NCI-H1436 treated with DMSO at 0.1 percent for 48 hours (cell line): ENCODE data around the gene GGPS1.
"Not testable (repeated sequence)": the region's sequence is repeated elsewhere in the genome, so short reads cannot be mapped to it uniquely, and the experiment has no call there.

Experiments used
- DNase-seq: peaks from one replicate; lab custom pipeline; 2025; lab: John Stamatoyannopoulos, UW

GGPS1 gene

GRCh38 chr1:235328271-235329138 lies at the start of gene GGPS1:
TSS of gene GGPS1 (plus strand) at chr1:235328570. CDS start at chr1:235335265, 6,695 bp downstream.
- peak; percentile 100 for DNase-seq

- DNase-seq, result no peak
Observed at GRCh38 chr1:235278915-235279292, 49.5 kb upstream of the GGPS1 start.

- DNase-seq, result no peak
Observed at GRCh38 chr1:235279694-235280093, 48.7 kb upstream of the GGPS1 start.

- DNase-seq, result no peak
Observed at GRCh38 chr1:235280467-235280866, 47.9 kb upstream of the GGPS1 start.

GRCh38 chr1:235283636-235284035 lies 44.7 kb upstream of the GGPS1 start:
- not testable (repeated sequence) for DNase-seq

- no peak for DNase-seq
Observed at GRCh38 chr1:235284231-235284769, 44.1 kb upstream of the GGPS1 start.

GRCh38 chr1:235286667-235287066 lies 41.7 kb upstream of the GGPS1 start:
- DNase-seq, result no peak

- DNase-seq, result no peak
Observed at GRCh38 chr1:235287208-235287882, 41.0 kb upstream of the GGPS1 start.

- no peak for DNase-seq
Observed at GRCh38 chr1:235289859-235290739, 38.3 kb upstream of the GGPS1 start.

GRCh38 chr1:235290740-235291502 lies 37.4 kb upstream of the GGPS1 start:
- DNase-seq, result no peak

GRCh38 chr1:235291599-235292091 lies 36.7 kb upstream of the GGPS1 start:
- DNase-seq, result no peak

- no peak for DNase-seq
Observed at GRCh38 chr1:235292790-235293189, 35.6 kb upstream of the GGPS1 start.

GRCh38 chr1:235293322-235293942 lies 34.9 kb upstream of the GGPS1 start:
- DNase-seq, result no peak

GRCh38 chr1:235295902-235296350 lies 32.4 kb upstream of the GGPS1 start:
- no peak for DNase-seq

GRCh38 chr1:235296729-235297128 lies 31.6 kb upstream of the GGPS1 start:
- DNase-seq, result no peak

GRCh38 chr1:235297579-235297978 lies 30.8 kb upstream of the GGPS1 start:
- no peak for DNase-seq

- no peak for DNase-seq
Observed at GRCh38 chr1:235298758-235299157, 29.6 kb upstream of the GGPS1 start.

- no peak for DNase-seq
Observed at GRCh38 chr1:235299169-235299858, 29.1 kb upstream of the GGPS1 start.

- no peak for DNase-seq
Observed at GRCh38 chr1:235302143-235302542, 26.2 kb upstream of the GGPS1 start.
